ENCODE measurements around the gene LYRM2.

LYRM2 gene

GRCh38 chr6:89630488-89630887 is 8.1 kb downstream of the LYRM2 start:
- TF ChIP-seq, protein P1, sequence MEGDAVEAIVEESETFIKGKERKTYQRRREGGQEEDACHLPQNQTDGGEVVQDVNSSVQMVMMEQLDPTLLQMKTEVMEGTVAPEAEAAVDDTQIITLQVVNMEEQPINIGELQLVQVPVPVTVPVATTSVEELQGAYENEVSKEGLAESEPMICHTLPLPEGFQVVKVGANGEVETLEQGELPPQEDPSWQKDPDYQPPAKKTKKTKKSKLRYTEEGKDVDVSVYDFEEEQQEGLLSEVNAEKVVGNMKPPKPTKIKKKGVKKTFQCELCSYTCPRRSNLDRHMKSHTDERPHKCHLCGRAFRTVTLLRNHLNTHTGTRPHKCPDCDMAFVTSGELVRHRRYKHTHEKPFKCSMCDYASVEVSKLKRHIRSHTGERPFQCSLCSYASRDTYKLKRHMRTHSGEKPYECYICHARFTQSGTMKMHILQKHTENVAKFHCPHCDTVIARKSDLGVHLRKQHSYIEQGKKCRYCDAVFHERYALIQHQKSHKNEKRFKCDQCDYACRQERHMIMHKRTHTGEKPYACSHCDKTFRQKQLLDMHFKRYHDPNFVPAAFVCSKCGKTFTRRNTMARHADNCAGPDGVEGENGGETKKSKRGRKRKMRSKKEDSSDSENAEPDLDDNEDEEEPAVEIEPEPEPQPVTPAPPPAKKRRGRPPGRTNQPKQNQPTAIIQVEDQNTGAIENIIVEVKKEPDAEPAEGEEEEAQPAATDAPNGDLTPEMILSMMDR (conservative IDR thresholded peaks at IDR 0.05; ENCODE audit: low read length), result no peak

DNA sequence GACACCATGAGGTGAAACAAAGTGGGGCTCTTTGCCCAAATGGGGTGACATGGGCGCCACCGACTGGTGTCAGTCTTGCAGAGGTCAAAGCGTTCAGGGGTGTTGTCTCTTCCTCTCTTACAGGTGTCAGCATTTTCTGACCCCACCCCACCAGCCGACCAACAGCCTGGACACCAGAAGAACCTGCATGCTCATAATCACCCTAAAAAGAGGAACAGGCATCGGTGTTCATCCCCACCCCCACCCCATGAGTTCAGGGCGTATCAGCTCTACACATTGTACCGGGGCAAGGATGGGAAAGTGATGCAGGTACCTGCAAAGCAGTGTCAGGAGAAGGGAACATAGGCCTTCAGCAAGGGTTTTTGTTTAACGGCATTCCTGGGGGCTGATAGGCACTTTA is 14.8 kb downstream of the LYRM2 start:
- no peak for DNase-seq (ENCODE audit: low read depth)
- TF ChIP-seq, protein P1 (conservative IDR thresholded peaks at IDR 0.05; ENCODE audit: low read length), result no peak
- H3K4me3 ChIP-seq (ENCODE audit: low read length), result no peak overlapping the region

More at GRCh38 chr6:89630488-89630887, 8.1 kb downstream of the LYRM2 start:
- H3K4me3 ChIP-seq (ENCODE audit: low read length), result no peak overlapping the region
- DNase-seq (ENCODE audit: low read depth), result no peak

- H3K4me3 ChIP-seq (ENCODE audit: low read length), result no peak overlapping the region
- TF ChIP-seq, protein P1 (conservative IDR thresholded peaks at IDR 0.05; ENCODE audit: low read length), result no peak
- DNase-seq (ENCODE audit: low read depth), result no peak
Measured at GRCh38 chr6:89619567-89619966, 19.0 kb downstream of the LYRM2 start.

- TF ChIP-seq, protein P1 (conservative IDR thresholded peaks at IDR 0.05; ENCODE audit: low read length), result no peak
- no peak for DNase-seq (ENCODE audit: low read depth)
- H3K4me3 ChIP-seq (ENCODE audit: low read length), result no peak overlapping the region
Measured at GRCh38 chr6:89618026-89618425, 20.5 kb downstream of the LYRM2 start.

DNA sequence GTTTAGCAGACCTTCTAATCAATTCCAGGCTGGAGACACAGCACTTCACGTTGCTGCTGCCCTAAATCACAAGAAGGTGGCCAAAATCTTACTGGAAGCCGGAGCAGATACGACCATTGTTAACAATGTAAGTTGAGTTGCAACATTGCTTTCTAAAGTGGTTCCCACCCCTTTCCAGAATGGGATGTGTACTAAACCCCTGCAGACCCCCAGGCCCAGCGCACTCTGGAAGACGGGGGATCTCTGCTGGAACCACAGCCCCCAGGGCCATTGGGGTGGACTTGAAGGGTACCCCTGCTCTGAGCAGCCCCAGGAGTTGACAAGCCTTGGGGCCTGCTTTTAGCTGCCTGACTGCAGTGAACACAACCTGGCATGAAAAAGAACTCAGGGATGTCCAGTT is 22.0 kb downstream of the LYRM2 start:
- no peak overlapping the region for H3K4me3 ChIP-seq (ENCODE audit: low read length)
- TF ChIP-seq, protein P1 (conservative IDR thresholded peaks at IDR 0.05; ENCODE audit: low read length), result no peak
- no peak for DNase-seq (ENCODE audit: low read depth)

DNA sequence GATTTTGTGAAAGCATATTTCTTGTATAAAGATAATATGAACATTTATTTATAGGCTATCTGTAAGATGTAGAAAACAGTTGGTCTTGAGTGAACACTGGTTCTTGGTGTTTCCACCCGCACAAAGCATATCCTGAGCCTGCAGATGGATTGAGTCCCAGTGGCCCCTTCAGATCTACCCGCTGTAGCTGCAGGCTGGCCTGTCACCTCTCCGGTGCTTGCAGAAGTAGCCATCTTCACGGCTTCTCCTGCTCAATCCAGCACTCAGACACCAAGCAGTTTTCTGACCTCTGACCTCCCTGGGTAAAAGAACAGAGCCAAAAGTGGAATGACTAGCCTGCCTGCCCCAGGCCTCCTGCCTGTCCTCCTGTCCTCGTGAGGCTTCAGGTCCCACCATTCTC is 22.7 kb downstream of the LYRM2 start:
- TF ChIP-seq, protein P1 (conservative IDR thresholded peaks at IDR 0.05; ENCODE audit: low read length), result no peak
- DNase-seq (ENCODE audit: low read depth), result no peak
- no peak overlapping the region for H3K4me3 ChIP-seq (ENCODE audit: low read length)

DNA sequence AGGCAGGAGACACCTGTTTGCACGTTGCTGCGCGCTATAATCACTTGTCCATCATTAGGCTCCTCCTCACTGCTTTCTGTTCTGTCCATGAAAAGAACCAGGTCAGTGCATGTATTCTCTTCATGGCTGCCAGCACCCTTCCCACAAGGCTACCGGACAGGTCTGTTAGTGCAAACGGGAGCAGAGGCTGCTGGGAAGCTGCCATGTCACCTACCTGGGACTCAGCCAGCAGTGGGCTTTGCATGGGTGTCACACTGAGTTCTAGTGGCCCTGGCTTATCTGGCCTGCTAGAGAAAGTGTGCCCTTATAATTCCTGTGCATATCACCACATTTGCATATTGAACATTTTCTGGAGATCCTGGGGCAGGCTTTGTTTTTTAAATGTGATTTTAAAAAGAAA is 24.8 kb downstream of the LYRM2 start:
- TF ChIP-seq, protein P1 (conservative IDR thresholded peaks at IDR 0.05; ENCODE audit: low read length), result no peak
- DNase-seq (ENCODE audit: low read depth), result no peak
- no peak overlapping the region for H3K4me3 ChIP-seq (ENCODE audit: low read length)

Measured in AG10803 (cell line).